Calu3 (cell line): ENCODE measurements around the gene TVP23A. TPM values are rescaled to one million over a fixed set of nuclear protein-coding genes. Genes with fewer than 3 reads are reported as not detected.

Experiments
- Bru-seq: library from RNA; stranded (reverse); fragments of 400-500 nt; gene quantifications from one replicate; lab custom pipeline; 2021; lab: Mats Ljungman, UMichigan
- BruChase-seq, 2 experiments: library from RNA; stranded (reverse); fragments of 400-500 nt; gene quantifications; one replicate each; lab custom pipeline; 2021; lab: Mats Ljungman, UMichigan
- BruUV-seq: library from RNA; stranded (reverse); fragments of 400-500 nt; replicated peaks from 2 replicates; lab custom pipeline; 2021; lab: Mats Ljungman, UMichigan
- CTCF ChIA-PET: fragments of 300-600 bp; sonication (Branson Sonifier 250); formaldehyde crosslinking; loops from one replicate; lab custom pipeline; 2022; ENCODE audit warnings: antibody characterized with exemption; lab: Charles Lee
- DNase-seq: peaks from one replicate; pipeline ENCODE4 v3.0.0; 2022
- H3K27ac Mint-ChIP-seq: one replicate; pipeline ENCODE4 v1.8.0; 2022; ENCODE audit warnings: mixed read lengths; ENCODE audit not compliant: unreplicated experiment
- H3K27me3 Mint-ChIP-seq: one replicate; pipeline ENCODE4 v1.8.0; 2022; ENCODE audit warnings: mixed read lengths; ENCODE audit not compliant: unreplicated experiment
- H3K36me3 Mint-ChIP-seq: one replicate; pipeline ENCODE4 v1.8.0; 2022; ENCODE audit warnings: mild to moderate bottlenecking, moderate library complexity, mixed read lengths; ENCODE audit not compliant: insufficient read depth, unreplicated experiment
- H3K4me1 Mint-ChIP-seq: one replicate; pipeline ENCODE4 v1.8.0; 2022; ENCODE audit warnings: mild to moderate bottlenecking, low read depth, mixed read lengths; ENCODE audit not compliant: unreplicated experiment
- H3K4me3 Mint-ChIP-seq: one replicate; pipeline ENCODE4 v1.8.0; 2022; ENCODE audit warnings: mild to moderate bottlenecking, low read depth, moderate library complexity, mixed read lengths; ENCODE audit not compliant: unreplicated experiment
- H3K9me3 Mint-ChIP-seq: one replicate; pipeline ENCODE4 v1.8.0; 2022; ENCODE audit warnings: low read depth, mixed read lengths; ENCODE audit not compliant: unreplicated experiment
- CTCF ChIP-seq: fragments of 200-600 bp; IDR thresholded peaks from one replicate; pipeline ENCODE4 v1.8.0; 2022; ENCODE audit warnings: antibody characterized with exemption; ENCODE audit not compliant: unreplicated experiment
- intact Hi-C: fragments of 100-400 bp; cut with micrococcal nuclease; formaldehyde crosslinking; loops from one replicate; pipeline ENCODE4 v1.10.0; 2022; ENCODE audit not compliant: unreplicated experiment
- long read RNA-seq: library from polyadenylated mRNA; stranded (forward); transcript quantifications from one replicate; pipeline ENCODE4 v2.0.0, GENCODE V29; 2022
- total RNA-seq: library from RNA; stranded (reverse); gene quantifications from 2 replicates; pipeline ENCODE4 v1.2.3, GENCODE V29; 2022

The TVP23A gene
- 0.21 TPM in 1 of 2 replicates, not detected in the other for total RNA-seq
- Bru-seq, nascent RNA = percentile 5 among the genes with signal in this experiment
- BruChase-seq, experiment 1, labeled RNA remaining after a 6-hour chase = percentile 13 among the genes with signal in this experiment
- BruChase-seq, experiment 2, labeled RNA remaining after a 2-hour chase = percentile 11 among the genes with signal in this experiment
- long read RNA-seq, partial matches to known transcripts = 0 of 1 reads
- long read RNA-seq, other reads (novel, unspliced or antisense) = 1 of 1 reads

GRCh38 chr16:10817963-10818941, at the start of gene TVP23A:
TSS of gene TVP23A (minus strand) at chr16:10818794. CDS start at chr16:10818493, 301 bp downstream.
- BruUV-seq = no TSS peak
- intact Hi-C loops = no loop called here
- Mint-ChIP-seq H3K4me1 (no peaks in the 10 kb centered on the region), H3K27ac (no peak within 1 kb of the TSS), H3K9me3 (no peaks in the 10 kb centered on the region), H3K4me3 (no peak within 1 kb of the TSS), H3K36me3 (no peaks in the 10 kb centered on the region), H3K27me3 (no peaks in the 10 kb centered on the region)
- CTCF ChIA-PET = interaction anchor here (1.3 kb wide), 1 partner anchor 14 kb away, joined by 5 read pairs; no protein-coding TSS in a partner anchor
- no peak for DNase-seq
- no peak for TF ChIP-seq CTCF

- H3K4me1 Mint-ChIP-seq = peaks cover 54% of the 10 kb centered on the region
- DNase-seq = no peak
- TF ChIP-seq CTCF = no peak
- CTCF ChIA-PET = no interaction called here
- H3K36me3 Mint-ChIP-seq = peaks cover 15% of the 10 kb centered on the region
- H3K27me3 Mint-ChIP-seq = no peaks in the 10 kb centered on the region
- H3K4me3 Mint-ChIP-seq = no peak overlapping the region
- H3K9me3 Mint-ChIP-seq = no peaks in the 10 kb centered on the region
- H3K27ac Mint-ChIP-seq = no peak overlapping the region
- BruUV-seq = no TSS peak
- intact Hi-C loops = no loop called here
Observed at GRCh38 chr16:10868104-10868595, 49.6 kb upstream of the TVP23A start.

GRCh38 chr16:10867199-10867598, 48.6 kb upstream of the TVP23A start:
- no peak for TF ChIP-seq CTCF
- Mint-ChIP-seq H3K36me3 (peaks cover 15% of the 10 kb centered on the region), H3K9me3 (no peaks in the 10 kb centered on the region), H3K4me1 (peaks cover 54% of the 10 kb centered on the region), H3K4me3 (no peak overlapping the region), H3K27ac (no peak overlapping the region), H3K27me3 (no peaks in the 10 kb centered on the region)
- CTCF ChIA-PET = no interaction called here
- no TSS peak for BruUV-seq
- no peak for DNase-seq
- intact Hi-C loops = no loop called here
